Fibroblast of mammary gland (primary cell): Measurements from ENCODE around the gene CABP7.

Source experiments
- DNase-seq: peaks from one replicate; pipeline ENCODE4 v3.0.0-alpha.2; 2010; ENCODE audit warnings: low read depth
- H3K4me3 ChIP-seq: 2 replicates; pipeline ENCODE4 v1.5.1; 2011; ENCODE audit warnings: low read depth, mild to moderate bottlenecking, low read length, moderate library complexity; ENCODE audit not compliant: control insufficient read depth
- TF ChIP-seq, protein P1 (sequence below): conservative IDR thresholded peaks from 2 replicates; pipeline ENCODE4 v1.5.1; 2011; ENCODE audit warnings: low read depth, low read length, inconsistent platforms; ENCODE audit not compliant: control insufficient read depth, insufficient read depth

The CABP7 gene

DNA sequence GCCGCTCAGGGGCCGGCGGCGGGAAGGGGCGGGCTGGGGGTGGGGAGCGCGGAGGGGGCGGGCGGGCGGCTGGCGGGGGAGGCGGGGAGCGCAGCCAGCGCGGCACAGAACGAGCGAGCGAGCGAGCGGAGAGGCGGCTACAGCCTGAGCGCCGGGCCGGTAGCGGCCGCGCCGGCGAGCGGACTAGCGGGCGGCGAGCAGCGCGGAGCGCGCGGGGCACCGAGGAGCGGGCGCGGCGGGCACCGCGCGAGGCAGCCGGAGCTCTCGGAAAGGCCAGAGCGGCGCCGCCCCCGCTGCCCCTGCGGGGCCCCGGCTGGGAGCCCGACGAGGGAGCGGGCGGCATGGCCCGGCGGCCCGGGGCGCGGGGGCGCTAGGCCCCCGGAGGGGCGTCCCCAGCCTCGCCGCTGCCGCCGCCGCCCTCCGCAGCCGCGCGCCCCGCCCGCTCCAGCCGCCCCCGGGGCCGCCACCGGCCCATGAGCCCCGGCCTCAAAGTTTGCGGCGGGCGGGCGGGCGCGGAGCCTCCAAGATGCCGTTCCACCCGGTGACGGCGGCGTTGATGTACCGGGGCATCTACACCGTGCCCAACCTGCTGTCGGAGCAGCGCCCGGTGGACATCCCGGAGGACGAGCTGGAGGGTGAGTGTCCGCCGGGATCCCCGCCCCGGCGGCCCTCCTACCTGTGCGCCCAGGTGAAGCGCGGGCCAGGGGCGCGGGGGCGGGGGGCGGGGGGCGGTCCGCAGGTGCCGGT is at the start of gene CABP7:
Gene CABP7 (plus strand): TSS at position 105 of the 747 bp plus-strand sequence. CDS start 422 bp downstream, at position 527.
- TF ChIP-seq, protein P1, sequence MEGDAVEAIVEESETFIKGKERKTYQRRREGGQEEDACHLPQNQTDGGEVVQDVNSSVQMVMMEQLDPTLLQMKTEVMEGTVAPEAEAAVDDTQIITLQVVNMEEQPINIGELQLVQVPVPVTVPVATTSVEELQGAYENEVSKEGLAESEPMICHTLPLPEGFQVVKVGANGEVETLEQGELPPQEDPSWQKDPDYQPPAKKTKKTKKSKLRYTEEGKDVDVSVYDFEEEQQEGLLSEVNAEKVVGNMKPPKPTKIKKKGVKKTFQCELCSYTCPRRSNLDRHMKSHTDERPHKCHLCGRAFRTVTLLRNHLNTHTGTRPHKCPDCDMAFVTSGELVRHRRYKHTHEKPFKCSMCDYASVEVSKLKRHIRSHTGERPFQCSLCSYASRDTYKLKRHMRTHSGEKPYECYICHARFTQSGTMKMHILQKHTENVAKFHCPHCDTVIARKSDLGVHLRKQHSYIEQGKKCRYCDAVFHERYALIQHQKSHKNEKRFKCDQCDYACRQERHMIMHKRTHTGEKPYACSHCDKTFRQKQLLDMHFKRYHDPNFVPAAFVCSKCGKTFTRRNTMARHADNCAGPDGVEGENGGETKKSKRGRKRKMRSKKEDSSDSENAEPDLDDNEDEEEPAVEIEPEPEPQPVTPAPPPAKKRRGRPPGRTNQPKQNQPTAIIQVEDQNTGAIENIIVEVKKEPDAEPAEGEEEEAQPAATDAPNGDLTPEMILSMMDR = no peak
- DNase-seq = no peak
- no peak within 1 kb of the TSS for H3K4me3 ChIP-seq

DNA sequence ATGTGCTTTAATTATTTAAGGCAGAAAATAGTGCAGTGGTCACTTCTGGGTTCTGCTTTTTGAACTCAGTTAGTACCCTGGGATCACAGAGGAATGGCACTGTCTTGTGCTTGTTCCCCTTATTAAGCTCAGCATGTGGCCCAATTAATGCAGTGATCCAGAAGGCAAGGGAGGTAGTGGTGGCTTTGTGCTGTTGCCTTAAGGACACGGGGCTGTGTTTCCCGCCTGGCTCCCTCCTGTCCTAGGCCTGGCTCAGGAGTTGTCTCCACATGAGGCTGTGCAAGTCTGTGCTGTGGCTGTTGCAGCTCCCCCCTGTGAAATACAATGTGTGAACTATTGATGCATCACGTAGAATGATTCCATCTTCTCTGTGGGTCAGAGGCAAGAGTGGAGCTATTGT is 49.2 kb upstream of the CABP7 start:
- DNase-seq = no peak
- TF ChIP-seq, protein P1 = no peak
- H3K4me3 ChIP-seq = no peak overlapping the region

DNA sequence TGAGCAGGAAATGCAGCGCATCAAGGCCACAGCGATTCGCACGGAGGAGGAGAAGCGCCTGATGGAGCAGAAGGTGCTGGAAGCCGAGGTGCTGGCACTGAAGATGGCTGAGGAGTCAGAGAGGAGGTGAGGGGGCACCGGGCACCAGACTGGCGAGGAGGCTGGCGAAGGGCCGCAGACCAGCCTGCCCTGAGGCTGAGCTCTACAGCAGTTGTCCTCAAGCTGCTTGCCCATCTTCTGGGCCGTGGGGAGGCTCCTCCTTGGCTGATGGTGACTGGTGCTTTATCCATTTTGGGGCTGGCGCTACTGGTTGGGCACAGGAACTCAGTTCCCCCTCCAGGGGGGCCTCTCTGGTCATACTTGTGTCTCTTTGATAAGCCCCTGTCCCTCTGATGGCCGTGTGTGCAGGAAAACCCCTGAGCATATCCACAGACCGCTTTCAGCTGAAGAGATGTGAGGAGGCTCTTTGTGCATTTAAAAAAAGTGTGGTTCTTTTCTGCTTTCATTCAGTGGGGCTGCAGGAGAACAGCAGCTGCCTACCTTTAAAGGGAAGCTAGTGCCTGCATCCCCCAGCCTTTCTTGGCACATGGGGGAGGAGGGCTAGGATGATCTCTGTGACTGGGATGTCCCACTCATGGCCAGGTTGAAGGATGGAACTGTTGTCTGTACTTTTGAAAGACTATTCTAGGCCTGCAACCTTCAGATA is 46.3 kb upstream of the CABP7 start:
- TF ChIP-seq, protein P1 = no peak
- no peak for DNase-seq
- H3K4me3 ChIP-seq = no peak overlapping the region

DNA sequence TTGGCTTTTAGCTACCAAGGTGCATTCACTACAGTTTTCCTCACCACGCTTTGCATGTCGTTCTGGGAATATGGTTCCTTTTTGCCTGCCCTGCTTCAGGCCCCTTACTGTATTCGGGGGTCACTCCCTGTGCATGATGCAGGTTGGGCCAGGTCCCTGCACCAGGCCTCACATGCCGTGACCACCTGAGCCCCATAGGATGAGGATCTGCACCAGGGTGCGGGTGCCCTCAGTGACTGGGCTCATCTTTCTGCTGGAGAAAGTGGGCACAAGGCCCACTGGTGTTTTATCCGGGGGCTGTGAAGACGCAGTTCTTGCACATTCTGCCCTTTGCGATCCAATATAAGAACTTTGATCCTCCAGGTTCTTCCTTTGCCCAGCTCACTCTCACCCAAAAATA is 45.7 kb upstream of the CABP7 start:
- DNase-seq = no peak
- no peak overlapping the region for H3K4me3 ChIP-seq
- TF ChIP-seq, protein P1 = no peak

DNA sequence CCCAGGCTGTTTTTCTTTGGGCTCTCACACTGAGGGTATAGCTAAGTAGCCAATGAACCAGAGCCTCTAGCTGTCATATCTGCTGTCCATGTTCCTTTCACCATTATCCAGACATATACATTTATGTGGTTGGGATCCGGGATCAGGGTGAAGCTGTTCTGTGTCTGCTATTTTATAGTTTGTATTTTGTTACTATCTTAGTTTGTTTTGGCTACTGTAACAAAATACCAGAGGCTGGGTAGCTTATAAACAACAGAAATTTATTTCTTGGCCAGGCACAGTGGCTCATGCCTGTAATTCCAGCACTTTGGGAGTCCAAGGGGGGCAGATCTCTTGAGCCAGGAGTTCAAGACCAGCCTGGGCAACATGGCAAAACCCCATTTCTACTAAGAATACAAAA is 40.5 kb upstream of the CABP7 start:
- H3K4me3 ChIP-seq = no peak overlapping the region
- no peak for DNase-seq
- TF ChIP-seq, protein P1 = no peak

DNA sequence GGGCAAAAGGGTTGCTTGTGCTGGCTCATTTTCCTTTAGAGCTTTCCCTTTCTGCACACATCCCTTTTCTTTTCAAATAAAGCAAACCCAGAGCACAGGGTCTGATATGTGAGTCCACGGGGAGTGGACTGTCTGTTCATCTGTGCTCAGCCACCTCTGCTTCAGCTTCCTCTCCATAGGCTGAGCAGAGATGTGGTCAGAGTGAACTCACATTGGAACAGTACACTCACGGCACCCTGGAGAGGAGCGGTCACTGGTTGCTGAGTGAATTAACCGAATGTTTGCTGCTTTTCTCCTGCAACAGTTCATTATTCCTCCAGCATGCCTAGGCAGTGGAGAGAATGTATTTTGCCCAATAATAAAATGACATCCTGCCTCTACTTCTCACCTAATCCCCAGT is 36.3 kb upstream of the CABP7 start:
- TF ChIP-seq, protein P1 = no peak
- no peak overlapping the region for H3K4me3 ChIP-seq
- no peak for DNase-seq
